ENCODE measurements around the gene ASB17.

DNA sequence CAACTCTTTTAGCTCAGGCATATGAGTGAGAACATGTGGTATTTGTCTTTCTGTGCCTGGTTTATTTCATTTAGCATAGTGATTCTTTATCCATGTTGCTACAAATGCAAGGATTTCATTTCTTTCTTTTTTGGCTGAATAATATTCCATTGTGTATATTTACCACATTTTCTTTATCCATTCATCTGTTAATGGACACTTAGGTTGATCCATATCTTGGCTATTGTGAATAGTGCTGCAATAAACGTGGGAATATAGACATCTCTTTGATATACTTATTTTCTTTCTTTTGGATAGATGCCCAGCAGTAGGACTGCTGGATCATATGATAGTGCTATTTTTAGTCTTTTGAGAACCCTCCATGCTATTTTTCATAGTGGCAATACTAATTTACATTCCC, 30.8 kb downstream of the ASB17 start:
- TF ChIP-seq, protein P1, sequence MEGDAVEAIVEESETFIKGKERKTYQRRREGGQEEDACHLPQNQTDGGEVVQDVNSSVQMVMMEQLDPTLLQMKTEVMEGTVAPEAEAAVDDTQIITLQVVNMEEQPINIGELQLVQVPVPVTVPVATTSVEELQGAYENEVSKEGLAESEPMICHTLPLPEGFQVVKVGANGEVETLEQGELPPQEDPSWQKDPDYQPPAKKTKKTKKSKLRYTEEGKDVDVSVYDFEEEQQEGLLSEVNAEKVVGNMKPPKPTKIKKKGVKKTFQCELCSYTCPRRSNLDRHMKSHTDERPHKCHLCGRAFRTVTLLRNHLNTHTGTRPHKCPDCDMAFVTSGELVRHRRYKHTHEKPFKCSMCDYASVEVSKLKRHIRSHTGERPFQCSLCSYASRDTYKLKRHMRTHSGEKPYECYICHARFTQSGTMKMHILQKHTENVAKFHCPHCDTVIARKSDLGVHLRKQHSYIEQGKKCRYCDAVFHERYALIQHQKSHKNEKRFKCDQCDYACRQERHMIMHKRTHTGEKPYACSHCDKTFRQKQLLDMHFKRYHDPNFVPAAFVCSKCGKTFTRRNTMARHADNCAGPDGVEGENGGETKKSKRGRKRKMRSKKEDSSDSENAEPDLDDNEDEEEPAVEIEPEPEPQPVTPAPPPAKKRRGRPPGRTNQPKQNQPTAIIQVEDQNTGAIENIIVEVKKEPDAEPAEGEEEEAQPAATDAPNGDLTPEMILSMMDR (IDR thresholded peaks at IDR 0.05; ENCODE audit: insufficient read depth, low read length, poor library complexity, severe bottlenecking) = no peak
- TF ChIP-seq EZH2phosphoT487 (conservative IDR thresholded peaks at IDR 0.05; ENCODE audit: low read length) = no peak

Measured in SU-DHL-6 (cell line).